ENCODE measurements around the gene GRID2. TPM values are rescaled to one million over a fixed set of nuclear protein-coding genes. Genes with fewer than 3 reads are reported as not detected.

The GRID2 gene
- total RNA-seq, 6 experiments from 2014 or later: not detected

DNA sequence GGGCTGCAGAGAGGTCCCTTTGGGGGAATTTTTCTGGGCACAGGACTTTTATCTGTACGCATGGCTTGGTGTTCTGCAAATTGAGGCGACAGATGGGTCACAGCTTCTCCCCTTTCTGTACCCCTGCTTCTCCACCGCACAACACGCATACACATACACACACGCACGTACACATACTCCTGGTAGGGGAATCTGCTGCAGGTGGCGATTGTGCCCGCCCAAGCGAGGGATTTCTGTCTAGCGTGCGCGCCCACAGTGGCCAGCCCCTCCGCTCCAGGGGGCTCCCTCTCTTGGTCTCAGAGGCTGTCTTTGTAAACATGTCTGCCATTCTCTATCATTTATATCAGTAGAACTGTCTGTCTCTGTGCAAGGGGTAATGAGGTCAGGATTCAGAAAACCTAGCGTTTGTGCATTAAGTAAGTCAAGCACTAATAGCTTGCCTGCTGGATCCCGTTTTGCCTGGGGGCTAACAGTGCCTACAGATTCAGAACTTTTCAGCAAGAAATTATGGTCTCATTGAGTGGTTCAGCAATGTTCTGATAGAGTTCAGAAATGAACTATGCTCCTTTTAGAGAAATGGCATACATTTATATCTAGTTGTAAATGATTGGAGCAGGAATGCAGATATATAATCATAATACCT is 2.2 kb downstream of the GRID2 start:
- Mint-ChIP-seq H3K4me1 (ENCODE audit: low read depth) (peaks cover 7% of the 10 kb centered on the region; the same call in 1 of the 2 replicates), H3K4me3 (no peak overlapping the region), H3K36me3 (ENCODE audit: low read depth) (no peaks in the 10 kb centered on the region), H3K9me3 (no peaks in the 10 kb centered on the region; the same call in 1 of the 2 replicates), H3K27me3 (ENCODE audit: insufficient read depth) (peaks cover 20% of the 10 kb centered on the region; the same call in 1 of the 2 replicates), H3K27ac (no peak overlapping the region)
- no peak for DNase-seq
- TF ChIP-seq, protein P1, sequence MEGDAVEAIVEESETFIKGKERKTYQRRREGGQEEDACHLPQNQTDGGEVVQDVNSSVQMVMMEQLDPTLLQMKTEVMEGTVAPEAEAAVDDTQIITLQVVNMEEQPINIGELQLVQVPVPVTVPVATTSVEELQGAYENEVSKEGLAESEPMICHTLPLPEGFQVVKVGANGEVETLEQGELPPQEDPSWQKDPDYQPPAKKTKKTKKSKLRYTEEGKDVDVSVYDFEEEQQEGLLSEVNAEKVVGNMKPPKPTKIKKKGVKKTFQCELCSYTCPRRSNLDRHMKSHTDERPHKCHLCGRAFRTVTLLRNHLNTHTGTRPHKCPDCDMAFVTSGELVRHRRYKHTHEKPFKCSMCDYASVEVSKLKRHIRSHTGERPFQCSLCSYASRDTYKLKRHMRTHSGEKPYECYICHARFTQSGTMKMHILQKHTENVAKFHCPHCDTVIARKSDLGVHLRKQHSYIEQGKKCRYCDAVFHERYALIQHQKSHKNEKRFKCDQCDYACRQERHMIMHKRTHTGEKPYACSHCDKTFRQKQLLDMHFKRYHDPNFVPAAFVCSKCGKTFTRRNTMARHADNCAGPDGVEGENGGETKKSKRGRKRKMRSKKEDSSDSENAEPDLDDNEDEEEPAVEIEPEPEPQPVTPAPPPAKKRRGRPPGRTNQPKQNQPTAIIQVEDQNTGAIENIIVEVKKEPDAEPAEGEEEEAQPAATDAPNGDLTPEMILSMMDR (IDR thresholded peaks at IDR 0.05): no peak

DNA sequence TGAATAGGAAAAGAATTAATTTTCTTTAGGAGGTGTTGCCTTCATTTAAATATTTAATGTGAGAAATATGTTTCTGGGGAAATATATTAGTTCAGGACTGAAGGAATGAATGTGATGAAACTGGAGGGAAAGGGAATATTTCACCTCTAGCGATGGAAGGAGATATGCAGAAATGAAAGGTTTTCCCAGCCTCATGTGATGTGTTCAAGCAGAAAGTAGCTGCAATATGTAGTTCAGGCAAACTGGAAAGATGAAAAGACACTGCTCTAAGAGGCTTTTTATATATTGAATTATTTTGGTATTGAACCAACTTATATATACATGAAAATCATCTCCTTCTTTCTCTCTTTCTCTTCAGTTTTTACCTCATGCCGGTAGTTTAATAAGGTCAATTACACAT is 3.4 kb downstream of the GRID2 start:
- H3K27me3 Mint-ChIP-seq (ENCODE audit: insufficient read depth): peaks cover 20% of the 10 kb centered on the region; the same call in 1 of the 2 replicates
- H3K27ac Mint-ChIP-seq: no peak overlapping the region
- no peak for DNase-seq
- peaks cover 7% of the 10 kb centered on the region; the same call in 1 of the 2 replicates for H3K4me1 Mint-ChIP-seq (ENCODE audit: low read depth)
- no peaks in the 10 kb centered on the region for H3K36me3 Mint-ChIP-seq (ENCODE audit: low read depth)
- H3K9me3 Mint-ChIP-seq: no peaks in the 10 kb centered on the region; the same call in 1 of the 2 replicates
- TF ChIP-seq, protein P1 (IDR thresholded peaks at IDR 0.05): no peak
- no peak overlapping the region for H3K4me3 Mint-ChIP-seq

- H3K4me3 Mint-ChIP-seq: no peak overlapping the region
- TF ChIP-seq, protein P1 (IDR thresholded peaks at IDR 0.05): no peak
- no peaks in the 10 kb centered on the region for H3K36me3 Mint-ChIP-seq (ENCODE audit: low read depth)
- DNase-seq: no peak
- H3K4me1 Mint-ChIP-seq (ENCODE audit: low read depth): peaks cover 7% of the 10 kb centered on the region; the same call in 1 of the 2 replicates
- peaks cover 20% of the 10 kb centered on the region; the same call in 1 of the 2 replicates for H3K27me3 Mint-ChIP-seq (ENCODE audit: insufficient read depth)
- H3K27ac Mint-ChIP-seq: no peak overlapping the region
- H3K9me3 Mint-ChIP-seq: no peaks in the 10 kb centered on the region; the same call in 1 of the 2 replicates
Measured at GRCh38 chr4:92307866-92308265, 4.1 kb downstream of the GRID2 start.

DNA sequence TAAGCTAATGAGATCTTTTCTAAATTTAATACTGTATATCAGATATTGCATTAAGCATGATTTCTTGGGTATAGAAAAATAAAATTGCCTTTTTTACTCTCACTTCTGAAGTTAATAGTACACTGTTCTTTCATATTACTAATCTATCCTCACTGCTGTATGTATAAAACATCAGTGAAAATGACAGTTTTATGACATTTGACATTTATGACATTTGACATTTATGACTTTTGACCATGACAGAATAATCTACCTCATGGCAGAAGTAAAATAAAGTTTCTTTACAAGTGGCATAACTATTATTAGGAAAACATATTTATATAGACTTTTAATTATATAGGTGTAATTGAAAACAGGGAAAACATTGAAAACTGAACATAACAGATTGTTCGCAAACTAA is 13.3 kb downstream of the GRID2 start:
- Mint-ChIP-seq H3K9me3 (peaks cover 14% of the 10 kb centered on the region; the same call in 1 of the 2 replicates), H3K4me1 (ENCODE audit: low read depth) (no peaks in the 10 kb centered on the region), H3K27me3 (ENCODE audit: insufficient read depth) (no peaks in the 10 kb centered on the region), H3K27ac (no peak overlapping the region), H3K4me3 (no peak overlapping the region), H3K36me3 (ENCODE audit: low read depth) (no peaks in the 10 kb centered on the region)
- no peak for DNase-seq
- TF ChIP-seq, protein P1 (IDR thresholded peaks at IDR 0.05): no peak

DNA sequence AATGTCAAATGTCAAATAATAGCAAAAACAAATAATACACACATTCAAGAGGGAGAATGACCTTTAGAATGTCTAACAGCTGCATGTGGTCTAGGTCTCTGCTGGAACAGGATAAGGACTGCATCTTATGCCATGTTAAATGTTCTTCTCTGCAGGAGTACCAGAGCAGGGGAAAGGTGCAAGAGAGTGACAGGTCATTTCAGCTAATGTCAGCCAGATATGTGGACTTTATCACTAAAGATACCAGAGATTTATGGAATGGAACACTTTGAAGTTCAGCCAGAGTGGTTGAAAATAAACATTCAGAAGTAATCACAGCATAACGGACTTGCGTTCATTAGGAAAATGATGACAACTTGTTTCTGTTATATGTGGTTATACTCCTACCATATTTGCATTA is 24.3 kb downstream of the GRID2 start:
- Mint-ChIP-seq H3K4me3 (no peak overlapping the region), H3K27ac (no peak overlapping the region), H3K4me1 (ENCODE audit: low read depth) (no peaks in the 10 kb centered on the region), H3K36me3 (ENCODE audit: low read depth) (no peaks in the 10 kb centered on the region), H3K9me3 (no peaks in the 10 kb centered on the region; the same call in 1 of the 2 replicates), H3K27me3 (ENCODE audit: insufficient read depth) (no peaks in the 10 kb centered on the region)
- no peak for DNase-seq
- TF ChIP-seq, protein P1 (IDR thresholded peaks at IDR 0.05): no peak
